Esophagus squamous epithelium (tissue), 5 donors: ENCODE data around the gene CEP112. TPM values are rescaled to one million over a fixed set of nuclear protein-coding genes. Genes with fewer than 3 reads are reported as not detected.
"Not testable (repeated sequence)": the region's sequence is repeated elsewhere in the genome, so short reads cannot be mapped to it uniquely, and the experiment has no call there.

Experiments
- DNase-seq: peaks from one replicate; lab custom pipeline; 2025; lab: John Stamatoyannopoulos, UW
- H3K27ac ChIP-seq, 4 donors: fragments of 200-600 bp; sonication (generic); one replicate each; pipeline ENCODE4 v1.5.1; 2016 to 2019; ENCODE audit warnings: mild to moderate bottlenecking in 1 of 4
- H3K27me3 ChIP-seq, 4 donors: fragments of 200-600 bp; sonication (generic); 1 replicate in 3 of 4; 2 replicates in 1 of 4; pipeline versions ENCODE4 v1.5.1 to v1.6.0; 2017 to 2021; ENCODE audit warnings: antibody characterized with exemption in 1 of 4
- H3K36me3 ChIP-seq, 3 donors: fragments of 200-600 bp; sonication (generic); one replicate each; pipeline ENCODE4 v1.5.1; 2016 to 2019
- H3K4me1 ChIP-seq, 3 donors: fragments of 200-600 bp; sonication (generic); one replicate each; pipeline ENCODE4 v1.5.1; 2017 to 2019
- H3K4me3 ChIP-seq, 4 donors: fragments of 200-600 bp; sonication (generic); 1 replicate in 3 of 4; 2 replicates in 1 of 4; pipeline ENCODE4 v1.5.1; 2016 to 2019; ENCODE audit warnings: mild to moderate bottlenecking in 2 of 4, moderate library complexity in 1 of 4
- H3K9me3 ChIP-seq, 3 donors: fragments of 200-600 bp; sonication (generic); one replicate each; pipeline ENCODE4 v1.5.1; 2016 to 2019
- POLR2A ChIP-seq, 4 donors: fragments of 450-650 bp; IDR thresholded peaks; one replicate each; pipeline ENCODE4 v1.6.1; 2017; ENCODE audit warnings: antibody characterized with exemption in 4 of 4, mild to moderate bottlenecking in 4 of 4, moderate library complexity in 3 of 4
- WGBS, 2 donors: methylation state at CpG; one replicate each; pipeline ENCODE4 v1.1.5; 2018; 5-methylcytosine and 5-hydroxymethylcytosine counted together
- intact Hi-C: fragments of 100-400 bp; cut with DNase I; formaldehyde crosslinking; loops from one replicate; pipeline ENCODE4 v1.15.0; 2022
- total RNA-seq, 4 donors: library from RNA; depleted of rRNA; stranded (reverse); fragments of >200 nt; gene quantifications; one replicate each; pipeline ENCODE4 v1.1.0, GENCODE V29; 2016
- TF ChIP-seq, protein P1 (sequence below), 6 experiments: fragments of 450-650 bp in 4 of 6; fragments of 200-600 bp in 2 of 6; sonication (generic) in 2 of 6; IDR thresholded peaks; one replicate each; pipeline ENCODE4 v1.5.1; 2016 to 2019; ENCODE audit warnings: antibody characterized with exemption in 6 of 6, mild to moderate bottlenecking in 4 of 6, moderate library complexity in 4 of 6
- donor health status: DM: yes; HTN: yes; CAD: no.

Gene CEP112
- total RNA-seq, 4 donors from 2014 or later, result 2.5 to 10.9 (median 6.4) TPM

DNA sequence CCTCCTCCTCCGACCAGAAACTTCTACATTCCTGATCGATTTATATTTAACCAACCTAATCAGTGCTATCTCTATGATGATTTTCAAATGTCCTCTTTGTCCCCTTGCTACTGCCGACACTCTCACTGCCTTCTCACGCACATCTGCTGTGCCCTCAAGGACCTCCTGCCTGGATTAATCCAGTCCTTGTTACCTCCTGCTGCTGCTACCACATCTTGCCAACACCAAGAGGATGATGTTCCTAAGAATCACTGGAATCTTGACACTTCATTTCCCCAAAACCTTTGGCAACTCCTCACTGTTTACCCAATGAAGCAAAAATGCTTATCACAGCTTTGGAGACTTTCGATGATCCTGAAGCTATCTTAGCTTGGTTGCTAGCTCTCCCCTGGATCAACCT is 343.2 kb downstream of the CEP112 start:
- TF ChIP-seq, protein P1, sequence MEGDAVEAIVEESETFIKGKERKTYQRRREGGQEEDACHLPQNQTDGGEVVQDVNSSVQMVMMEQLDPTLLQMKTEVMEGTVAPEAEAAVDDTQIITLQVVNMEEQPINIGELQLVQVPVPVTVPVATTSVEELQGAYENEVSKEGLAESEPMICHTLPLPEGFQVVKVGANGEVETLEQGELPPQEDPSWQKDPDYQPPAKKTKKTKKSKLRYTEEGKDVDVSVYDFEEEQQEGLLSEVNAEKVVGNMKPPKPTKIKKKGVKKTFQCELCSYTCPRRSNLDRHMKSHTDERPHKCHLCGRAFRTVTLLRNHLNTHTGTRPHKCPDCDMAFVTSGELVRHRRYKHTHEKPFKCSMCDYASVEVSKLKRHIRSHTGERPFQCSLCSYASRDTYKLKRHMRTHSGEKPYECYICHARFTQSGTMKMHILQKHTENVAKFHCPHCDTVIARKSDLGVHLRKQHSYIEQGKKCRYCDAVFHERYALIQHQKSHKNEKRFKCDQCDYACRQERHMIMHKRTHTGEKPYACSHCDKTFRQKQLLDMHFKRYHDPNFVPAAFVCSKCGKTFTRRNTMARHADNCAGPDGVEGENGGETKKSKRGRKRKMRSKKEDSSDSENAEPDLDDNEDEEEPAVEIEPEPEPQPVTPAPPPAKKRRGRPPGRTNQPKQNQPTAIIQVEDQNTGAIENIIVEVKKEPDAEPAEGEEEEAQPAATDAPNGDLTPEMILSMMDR (IDR thresholded peaks at IDR 0.05), result no peak
- no peak for TF ChIP-seq POLR2A (IDR thresholded peaks at IDR 0.05)
- H3K4me3 ChIP-seq, result no peak overlapping the region
- H3K27ac ChIP-seq, result no peak overlapping the region
- intact Hi-C loops, result no loop called here
- no peaks in the 10 kb centered on the region for H3K27me3 ChIP-seq
- H3K36me3 ChIP-seq, result no peaks in the 10 kb centered on the region
- H3K9me3 ChIP-seq, result no peaks in the 10 kb centered on the region
- WGBS, 2 donors, result 77 to 86% methylated on average over 5 of the region's 5 CpGs
- DNase-seq, result no peak
- no peaks in the 10 kb centered on the region for H3K4me1 ChIP-seq

DNA sequence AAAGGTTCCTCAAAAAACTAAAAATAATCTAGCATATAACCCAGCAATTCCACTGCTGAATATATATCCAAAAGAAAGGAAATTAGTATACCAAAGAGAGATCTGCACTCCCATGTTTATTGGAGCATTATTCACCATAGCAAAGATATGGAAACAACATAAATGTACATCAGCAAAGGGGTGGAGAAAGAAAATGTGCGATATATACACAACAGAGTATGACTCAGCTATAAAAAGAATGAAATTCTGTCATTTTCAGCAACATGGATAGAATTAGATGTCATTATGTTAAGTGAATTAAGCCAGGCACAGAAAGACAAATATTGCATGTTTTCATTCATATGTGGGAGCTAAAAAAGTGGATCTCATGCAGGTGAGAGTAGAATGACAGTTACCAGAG is 350.8 kb downstream of the CEP112 start:
- Histone ChIP-seq H3K4me1 (no peaks in the 10 kb centered on the region), H3K4me3 (no peak overlapping the region), H3K27ac (no peak overlapping the region), H3K36me3 (no peaks in the 10 kb centered on the region), H3K9me3 (peaks cover 0 to 8% (median 0%) of the 10 kb centered on the region in 3 donors), H3K27me3 (no peaks in the 10 kb centered on the region)
- intact Hi-C loops, result no loop called here
- no peak for TF ChIP-seq POLR2A (IDR thresholded peaks at IDR 0.05)
- TF ChIP-seq, protein P1 (IDR thresholded peaks at IDR 0.05), result no peak
- WGBS, 2 donors, result 55 to 56% methylated on average over 1 of the region's 1 CpG
- DNase-seq, result no peak

DNA sequence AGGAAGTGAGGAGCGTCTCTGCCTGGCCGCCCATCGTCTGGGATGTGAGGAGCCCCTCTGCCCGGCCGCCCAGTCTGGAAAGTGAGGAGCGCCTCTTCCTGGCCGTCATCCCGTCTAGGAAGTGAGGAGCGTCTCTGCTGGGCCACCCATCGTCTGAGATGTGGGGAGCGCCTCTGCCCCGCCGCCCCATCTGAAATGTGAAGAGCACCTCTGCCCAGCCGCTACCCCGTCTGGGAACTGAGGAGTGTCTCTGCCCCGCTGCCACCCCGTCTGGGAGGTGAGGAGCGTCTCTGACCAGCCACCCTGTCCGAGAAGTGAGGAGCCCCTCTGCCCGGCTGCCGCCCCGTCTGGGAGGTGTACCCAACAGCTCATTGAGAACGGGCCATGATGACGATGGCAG is 354.7 kb downstream of the CEP112 start:
- H3K27me3 ChIP-seq, intact Hi-C loops, H3K4me1 ChIP-seq, H3K27ac ChIP-seq, H3K4me3 ChIP-seq, DNase-seq, H3K36me3 ChIP-seq: not testable (repeated sequence)
- WGBS, 2 donors, result no CpG with 5 or more reads among the region's 24 CpGs
- H3K9me3 ChIP-seq, result peaks cover 0 to 24% (median 12%) of the 10 kb centered on the region in 3 donors

DNA sequence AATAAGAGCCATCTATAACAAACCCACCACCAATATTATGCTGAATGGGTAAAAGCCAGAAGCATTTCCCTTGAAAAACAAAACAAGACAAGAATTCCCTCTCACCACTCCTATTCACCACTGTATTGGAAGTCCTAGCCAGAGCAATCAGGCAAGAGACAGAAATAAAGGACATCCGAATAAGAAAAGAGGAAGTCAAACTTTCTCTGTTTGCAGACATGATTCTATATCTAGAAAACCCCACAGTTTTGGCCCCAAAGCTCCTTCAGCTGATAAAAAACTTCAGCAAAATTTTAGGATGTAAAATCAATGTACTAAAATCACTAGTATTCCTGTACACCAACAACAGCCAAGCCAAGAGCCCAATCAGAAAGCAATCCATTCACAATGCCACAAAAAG is 358.7 kb downstream of the CEP112 start:
- no peak overlapping the region for H3K4me3 ChIP-seq
- no peak for DNase-seq
- no peaks in the 10 kb centered on the region for H3K27me3 ChIP-seq
- TF ChIP-seq, protein P1 (IDR thresholded peaks at IDR 0.05), result no peak
- TF ChIP-seq POLR2A (IDR thresholded peaks at IDR 0.05), result no peak
- intact Hi-C loops, result no loop called here
- H3K4me1 ChIP-seq, result no peaks in the 10 kb centered on the region
- WGBS, 2 donors, result 67 to 87% methylated on average over 1 of the region's 1 CpG
- H3K36me3 ChIP-seq, result no peaks in the 10 kb centered on the region
- H3K27ac ChIP-seq, result no peak overlapping the region
- peaks cover 0 to 29% (median 17%) of the 10 kb centered on the region in 3 donors for H3K9me3 ChIP-seq

DNA sequence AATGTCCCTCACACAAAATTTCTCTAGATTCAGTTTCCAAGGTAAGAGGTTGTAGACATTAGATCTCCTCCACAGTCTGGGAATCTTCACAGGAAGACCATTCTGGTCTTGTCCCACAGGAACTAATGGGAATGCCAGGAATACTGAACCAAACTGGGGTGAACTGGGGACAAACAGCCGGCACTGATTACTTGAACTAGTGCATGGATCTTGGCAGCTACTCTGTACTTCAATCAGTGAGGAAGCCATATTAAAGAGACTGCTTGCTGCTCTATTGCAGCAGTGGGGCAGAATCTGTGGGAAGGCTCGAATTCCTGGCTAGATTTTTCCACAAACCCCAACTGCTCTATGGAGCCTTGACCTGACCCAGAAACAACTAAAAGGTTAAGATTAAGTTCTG is 361.6 kb downstream of the CEP112 start:
- Histone ChIP-seq H3K27me3 (no peaks in the 10 kb centered on the region), H3K27ac (no peak overlapping the region), H3K9me3 (peaks cover 0 to 21% (median 19%) of the 10 kb centered on the region in 3 donors), H3K4me1 (no peaks in the 10 kb centered on the region), H3K36me3 (no peaks in the 10 kb centered on the region), H3K4me3 (no peak overlapping the region)
- DNase-seq, result no peak
- intact Hi-C loops, result no loop called here
- 60% methylated on average over 2 of the region's 2 CpGs; no CpG with 5 or more reads in 1 of the 2 donors for WGBS, 2 donors
- TF ChIP-seq, protein P1 (IDR thresholded peaks at IDR 0.05), result no peak
- TF ChIP-seq POLR2A (IDR thresholded peaks at IDR 0.05), result no peak

DNA sequence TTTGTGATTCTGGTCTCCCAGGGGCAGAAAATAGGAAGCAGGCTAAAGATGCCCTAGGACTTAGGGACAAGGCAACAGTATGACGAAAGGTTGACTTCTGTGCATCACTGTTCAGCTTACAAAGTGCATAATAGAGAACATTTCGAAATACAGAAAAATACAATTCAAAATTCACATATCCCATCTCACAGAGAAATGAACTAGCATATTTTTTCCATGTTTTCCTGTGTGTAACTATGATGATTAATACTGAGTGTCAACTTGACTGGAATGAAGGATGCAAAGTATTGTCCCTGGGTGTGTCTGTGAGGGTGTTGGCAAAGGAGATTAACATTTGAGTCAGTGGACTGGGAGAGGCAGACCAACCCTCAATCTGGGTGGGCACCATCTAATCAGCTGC is 365.4 kb downstream of the CEP112 start:
- 39 to 53% methylated on average over 2 of the region's 2 CpGs for WGBS, 2 donors
- H3K9me3 ChIP-seq, result not testable (repeated sequence)

More for the DNA sequence above, 365.4 kb downstream of the CEP112 start:
- H3K4me3 ChIP-seq, H3K36me3 ChIP-seq, H3K4me1 ChIP-seq, intact Hi-C loops, H3K27me3 ChIP-seq, DNase-seq, H3K27ac ChIP-seq: not testable (repeated sequence)
